ENCODE measurements around the gene DYNLRB2.

DNA sequence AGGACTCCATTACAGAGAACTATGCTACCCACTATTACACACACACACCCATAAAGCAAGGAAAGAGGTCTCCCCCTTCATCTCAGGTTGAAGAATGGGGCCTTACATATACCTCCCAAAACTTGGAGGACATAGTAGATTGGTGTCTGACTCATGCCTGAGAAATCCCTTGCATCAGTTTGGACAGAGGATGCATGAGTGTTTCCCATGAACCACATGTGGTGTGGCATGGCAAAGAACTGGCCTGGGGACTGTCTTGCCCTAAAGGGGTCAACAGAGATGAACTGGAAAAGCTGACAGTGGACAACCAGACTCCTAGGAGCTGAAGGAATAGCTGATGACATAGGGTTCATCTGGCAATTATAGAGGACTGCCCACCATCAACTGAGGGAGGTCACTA is 54.0 kb downstream of the DYNLRB2 start:
- TF ChIP-seq CTCF (IDR thresholded peaks at IDR 0.05; ENCODE audit: low read depth, low read length, missing input control) (no peak), NR2F2 (IDR thresholded peaks at IDR 0.05) (no peak), HNF4A (conservative IDR thresholded peaks at IDR 0.05) (no peak), ZBTB33 (IDR thresholded peaks at IDR 0.05) (no peak), ATF3 (IDR thresholded peaks at IDR 0.05) (no peak), SP1 (IDR thresholded peaks at IDR 0.05) (no peak)
- TF ChIP-seq, protein P1, sequence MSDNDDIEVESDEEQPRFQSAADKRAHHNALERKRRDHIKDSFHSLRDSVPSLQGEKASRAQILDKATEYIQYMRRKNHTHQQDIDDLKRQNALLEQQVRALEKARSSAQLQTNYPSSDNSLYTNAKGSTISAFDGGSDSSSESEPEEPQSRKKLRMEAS (IDR thresholded peaks at IDR 0.05), result no peak
